IPS DF 6.9 (cell line): ENCODE measurements around the gene GAS1.
A peak's percentile ranks its signal among the peaks of the same experiment; 100 is the strongest.

Experiments used
- DNase-seq: peaks from one replicate; pipeline ENCODE4 v3.0.0-alpha.2; 2013; ENCODE audit warnings: low read depth, low spot score
- H3K27ac ChIP-seq: one replicate; pipeline ENCODE4 v1.5.1; 2013; ENCODE audit warnings: low read length, control low read depth
- H3K27me3 ChIP-seq: 2 replicates; pipeline ENCODE4 v1.6.1; 2013; ENCODE audit warnings: mild to moderate bottlenecking, low read length; ENCODE audit not compliant: control insufficient read depth, insufficient read depth
- H3K36me3 ChIP-seq: 2 replicates; pipeline ENCODE4 v1.6.1; 2013; ENCODE audit warnings: low read length; ENCODE audit not compliant: control insufficient read depth, insufficient read depth
- H3K4me1 ChIP-seq: 2 replicates; pipeline ENCODE4 v1.6.1; 2013; ENCODE audit warnings: low read length; ENCODE audit not compliant: control insufficient read depth, insufficient read depth
- H3K4me3 ChIP-seq: 2 replicates; pipeline ENCODE4 v1.5.1; 2013; ENCODE audit warnings: mild to moderate bottlenecking, low read length
- H3K9me3 ChIP-seq: 2 replicates; pipeline ENCODE4 v1.6.1; 2013; ENCODE audit warnings: low read length, inconsistent platforms; ENCODE audit not compliant: control insufficient read depth, insufficient read depth
- WGBS: extraction: QIAGEN DNeasy Blood & Tissue Kit; methylation state at CpG from one replicate; pipeline ENCODE4 v1.1.7; 2013; ENCODE audit warnings: mixed read lengths, missing lambda C conversion rate; ENCODE audit not compliant: insufficient read length, insufficient coverage; 5-methylcytosine and 5-hydroxymethylcytosine counted together

Gene GAS1

DNA sequence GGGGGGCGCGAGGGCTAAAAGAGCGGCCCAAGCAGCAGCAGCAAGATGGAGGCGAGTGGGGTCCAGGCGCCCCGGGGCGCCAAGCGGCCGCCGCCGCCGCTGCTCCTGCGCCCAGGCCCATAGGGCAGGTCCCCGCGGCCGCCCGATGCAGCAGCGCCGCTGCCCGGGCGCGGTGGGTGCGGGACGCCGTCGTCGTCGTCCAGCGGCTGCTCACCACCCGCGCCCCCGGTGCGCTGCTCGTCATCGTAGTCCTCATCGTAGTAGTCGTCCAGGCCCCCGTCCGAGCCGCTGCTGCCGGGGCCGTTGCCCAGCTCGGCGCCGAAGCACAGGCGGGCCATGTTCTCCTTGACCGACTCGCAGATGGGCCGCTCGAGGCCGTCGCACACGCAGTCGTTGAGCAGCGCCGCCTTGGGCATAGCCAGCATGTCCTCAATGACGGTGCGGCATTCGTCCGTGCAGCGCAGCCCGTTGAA lies 1.5 kb downstream of the GAS1 start:
- Histone ChIP-seq H3K4me1 (peaks cover 1% of the 10 kb centered on the region; the same call in 1 of the 2 replicates), H3K4me3 (peak overlapping the region; percentile 39; the same call in 1 of the 2 replicates), H3K36me3 (no peaks in the 10 kb centered on the region; the same call in 1 of the 2 replicates), H3K27ac (no peak overlapping the region), H3K27me3 (peaks cover 17% of the 10 kb centered on the region; the same call in 1 of the 2 replicates), H3K9me3 (no peaks in the 10 kb centered on the region)
- no peak for DNase-seq
- no CpG with 5 or more reads among the region's 62 CpGs for WGBS

DNA sequence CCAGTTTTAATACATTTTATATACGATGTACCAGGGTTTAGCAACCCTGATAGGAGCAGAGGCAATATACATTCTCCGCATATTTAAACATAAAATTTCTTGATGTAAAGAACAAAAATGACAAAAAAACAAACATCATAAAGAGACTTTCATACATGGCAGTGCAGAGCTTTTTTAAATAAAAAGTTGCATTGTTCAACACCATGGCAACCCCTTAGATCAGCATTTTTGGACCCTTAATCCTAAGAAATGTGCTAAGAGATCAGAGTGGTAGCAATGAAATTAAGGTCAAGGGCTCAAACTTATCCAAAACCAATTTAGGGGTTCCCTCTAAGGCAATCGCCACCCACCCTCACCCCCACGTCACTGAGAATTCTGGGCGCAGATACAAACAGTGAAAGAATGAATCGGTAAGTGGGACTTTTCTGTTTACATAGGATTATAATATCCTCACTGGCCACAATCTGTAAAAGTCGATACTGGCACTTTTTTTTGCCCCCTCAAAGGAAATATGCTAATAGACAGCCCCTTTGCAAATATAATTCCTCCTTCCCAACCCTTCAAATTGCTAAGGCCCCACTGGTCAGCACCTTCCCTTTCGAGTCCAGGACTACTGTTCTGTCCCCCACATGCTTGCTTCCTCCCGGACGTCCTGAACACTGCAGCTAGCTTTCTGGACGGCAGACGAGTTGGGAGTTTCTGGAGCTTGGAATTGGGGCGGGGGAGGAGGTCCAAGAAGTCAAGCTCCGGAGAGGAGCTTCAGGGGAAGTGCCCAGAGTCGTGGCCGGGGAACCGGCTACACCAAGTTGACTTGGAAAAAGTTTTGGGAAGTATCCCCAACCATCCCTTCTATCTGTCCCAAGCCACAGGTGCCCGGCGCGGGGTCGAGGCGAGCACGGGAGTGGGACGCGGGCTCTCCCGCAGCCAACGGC lies 2.2 kb downstream of the GAS1 start:
- H3K4me3 ChIP-seq, result peak overlapping the region; percentile 39; the same call in 1 of the 2 replicates
- H3K27ac ChIP-seq, result no peak overlapping the region

DNA sequence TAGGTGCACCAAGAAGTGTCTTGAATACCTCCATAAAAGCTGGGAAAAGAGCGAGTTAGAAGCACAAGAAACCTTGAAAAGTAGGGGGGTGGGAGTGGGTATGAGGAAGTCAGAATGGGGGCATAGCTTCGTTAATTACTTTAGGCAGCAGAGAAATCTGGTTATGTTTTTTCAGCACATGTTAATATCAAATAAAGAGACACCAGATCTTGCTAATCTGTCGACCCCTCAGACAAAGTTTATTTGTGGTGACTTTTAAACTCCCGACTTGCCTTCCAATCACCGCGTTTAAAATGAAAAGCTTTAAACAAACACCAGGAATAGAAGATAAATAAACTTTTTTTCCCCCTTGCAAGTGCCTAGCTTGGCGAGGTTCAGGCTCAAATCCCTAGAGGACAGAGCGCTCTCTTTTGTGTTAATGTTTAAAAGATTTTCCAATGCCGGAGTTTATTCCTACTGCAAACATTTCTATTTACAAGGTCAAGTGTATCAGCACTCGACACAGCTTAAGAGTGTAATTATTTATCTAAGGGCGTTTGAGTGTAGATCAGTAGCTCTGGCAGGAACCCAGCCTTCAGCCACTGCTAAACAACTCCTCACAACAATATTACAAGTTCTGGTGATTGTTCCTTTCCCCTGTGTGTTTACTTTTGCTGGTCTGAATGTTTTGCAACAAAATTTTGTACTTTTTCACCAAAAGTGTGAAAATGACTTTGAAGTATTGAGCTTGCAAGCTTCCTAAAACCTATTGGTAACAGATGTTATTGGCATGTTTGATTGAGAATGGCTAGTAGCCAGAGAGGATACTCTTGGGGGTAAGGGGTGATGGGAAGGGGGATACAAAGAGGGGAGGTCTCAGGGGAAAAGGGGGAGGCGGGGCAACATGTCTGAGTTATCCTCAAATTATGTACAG lies 3.8 kb downstream of the GAS1 start:
- Histone ChIP-seq H3K27me3 (peaks cover 14% of the 10 kb centered on the region; the same call in 1 of the 2 replicates), H3K9me3 (no peaks in the 10 kb centered on the region), H3K4me1 (no peaks in the 10 kb centered on the region; the same call in 1 of the 2 replicates), H3K4me3 (no peak overlapping the region), H3K36me3 (no peaks in the 10 kb centered on the region; the same call in 1 of the 2 replicates), H3K27ac (no peak overlapping the region)
- no CpG with 5 or more reads among the region's 12 CpGs for WGBS
- DNase-seq, result no peak

More for the DNA sequence above, 2.2 kb downstream of the GAS1 start:
- Histone ChIP-seq H3K27me3 (peaks cover 17% of the 10 kb centered on the region; the same call in 1 of the 2 replicates), H3K4me1 (peaks cover 1% of the 10 kb centered on the region; the same call in 1 of the 2 replicates), H3K36me3 (no peaks in the 10 kb centered on the region; the same call in 1 of the 2 replicates), H3K9me3 (no peaks in the 10 kb centered on the region)
- no CpG with 5 or more reads among the region's 27 CpGs for WGBS
- no peak for DNase-seq

DNA sequence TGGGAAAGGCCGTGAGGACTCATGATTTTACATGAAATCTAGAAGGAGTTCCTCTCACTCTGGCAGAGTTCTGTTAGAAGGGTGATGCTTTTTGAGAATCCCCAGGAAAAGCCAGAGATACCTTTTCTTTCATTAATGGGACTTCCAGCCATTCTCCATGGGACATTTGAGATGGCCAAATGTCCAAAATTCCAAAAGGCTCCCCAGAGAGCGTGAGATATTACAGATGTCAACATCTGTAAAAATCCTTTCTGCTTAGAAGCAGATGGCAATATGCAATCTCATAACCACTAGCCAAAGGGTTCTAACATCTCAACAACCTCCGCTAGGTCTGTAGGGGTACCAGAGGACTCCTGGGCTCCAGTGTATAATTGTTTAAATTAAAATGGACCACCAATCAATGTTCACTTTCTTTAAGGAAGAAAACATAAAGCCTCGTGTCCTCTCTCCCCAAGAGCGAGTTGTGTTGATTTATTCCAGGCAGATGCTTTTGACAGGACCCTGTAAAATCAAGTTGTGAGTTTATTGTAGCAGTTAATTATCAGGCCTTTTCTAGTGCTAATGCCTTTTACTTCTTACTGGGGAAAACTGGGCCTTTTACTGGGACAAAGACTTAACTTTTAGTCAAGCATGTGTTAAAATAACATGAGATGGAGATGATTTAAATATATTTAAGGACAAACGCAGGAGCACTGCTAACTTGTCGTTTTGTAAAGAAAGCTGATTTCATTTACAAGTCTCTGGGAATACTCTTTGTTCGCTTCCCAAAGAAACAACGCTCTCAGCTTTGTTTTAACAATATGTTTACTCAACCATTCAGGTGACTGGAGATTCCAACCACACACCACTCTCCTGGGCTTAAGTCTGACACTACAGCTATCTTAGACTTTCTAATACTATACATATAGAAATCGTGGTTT lies 4.8 kb downstream of the GAS1 start:
- Histone ChIP-seq H3K9me3 (no peaks in the 10 kb centered on the region), H3K27me3 (peaks cover 14% of the 10 kb centered on the region; the same call in 1 of the 2 replicates), H3K36me3 (no peaks in the 10 kb centered on the region; the same call in 1 of the 2 replicates), H3K4me1 (no peaks in the 10 kb centered on the region; the same call in 1 of the 2 replicates), H3K27ac (no peak overlapping the region), H3K4me3 (no peak overlapping the region)
- no CpG with 5 or more reads among the region's 10 CpGs for WGBS
- no peak for DNase-seq

DNA sequence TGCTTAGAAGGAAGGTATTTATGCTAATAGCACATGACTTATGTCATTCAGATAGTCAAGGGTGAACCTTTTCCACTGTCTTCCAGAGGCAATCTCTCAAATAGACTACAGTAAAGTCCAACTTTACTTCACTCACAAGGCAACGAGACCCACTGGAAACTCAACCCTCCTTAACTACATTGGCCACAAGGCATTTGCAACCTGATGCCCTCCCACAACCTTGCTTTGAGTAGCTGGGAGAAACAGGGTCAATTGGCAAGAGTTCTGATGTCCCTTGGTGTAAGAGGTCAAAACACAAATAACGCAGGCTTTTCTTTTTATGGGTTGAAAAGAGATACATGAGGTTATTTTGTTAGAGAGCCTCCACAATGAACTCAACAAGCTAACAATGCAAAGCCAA lies 6.1 kb downstream of the GAS1 start:
- no CpG with 5 or more reads among the region's 2 CpGs for WGBS
- Histone ChIP-seq H3K9me3 (no peaks in the 10 kb centered on the region), H3K4me1 (no peaks in the 10 kb centered on the region; the same call in 1 of the 2 replicates), H3K4me3 (no peak overlapping the region), H3K27me3 (peaks cover 14% of the 10 kb centered on the region; the same call in 1 of the 2 replicates), H3K27ac (no peak overlapping the region), H3K36me3 (no peaks in the 10 kb centered on the region)
- no peak for DNase-seq

DNA sequence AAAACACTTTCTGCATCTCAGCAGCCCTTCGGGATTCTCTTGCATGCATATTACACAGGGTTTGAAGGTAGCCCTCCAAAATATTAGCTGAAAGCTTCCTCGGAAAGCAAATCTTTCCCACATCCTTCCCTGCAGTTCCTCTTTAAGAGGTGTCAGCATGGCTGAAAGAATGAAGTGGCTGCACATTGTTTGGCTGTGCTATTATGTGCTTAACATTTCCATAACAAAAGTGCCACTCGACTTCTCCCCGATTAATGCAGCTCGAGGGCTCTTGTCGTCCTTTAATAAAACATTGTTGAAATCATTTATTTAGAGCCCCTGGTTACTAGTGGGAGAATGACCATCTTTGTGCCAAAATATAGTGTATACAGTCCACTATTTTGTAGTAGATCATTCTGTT lies 6.5 kb downstream of the GAS1 start:
- Histone ChIP-seq H3K27ac (no peak overlapping the region), H3K27me3 (peaks cover 14% of the 10 kb centered on the region; the same call in 1 of the 2 replicates), H3K4me3 (no peak overlapping the region), H3K36me3 (no peaks in the 10 kb centered on the region), H3K4me1 (no peaks in the 10 kb centered on the region; the same call in 1 of the 2 replicates), H3K9me3 (no peaks in the 10 kb centered on the region)
- no peak for DNase-seq
- no CpG with 5 or more reads among the region's 6 CpGs for WGBS

DNA sequence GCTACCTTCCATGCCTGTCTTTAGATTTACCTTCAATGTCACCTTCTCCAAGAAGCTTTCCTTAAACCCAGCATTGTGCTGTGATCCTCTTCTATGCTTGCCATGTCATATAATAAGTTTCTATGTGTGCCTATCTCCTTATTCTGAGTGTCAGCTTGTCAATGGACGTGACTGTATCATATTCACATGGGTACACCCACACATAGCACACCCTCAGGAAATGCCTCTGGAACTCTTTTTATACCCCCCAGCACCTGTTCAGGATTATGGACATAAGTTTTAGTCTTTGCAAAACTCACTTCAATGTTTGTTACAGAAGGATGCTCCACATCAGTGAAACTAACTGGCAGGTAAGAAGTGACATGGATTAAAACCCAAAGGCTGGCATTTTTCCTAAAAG lies 7.4 kb downstream of the GAS1 start:
- Histone ChIP-seq H3K4me1 (no peaks in the 10 kb centered on the region; the same call in 1 of the 2 replicates), H3K27ac (no peak overlapping the region), H3K36me3 (no peaks in the 10 kb centered on the region), H3K9me3 (no peaks in the 10 kb centered on the region), H3K4me3 (no peak overlapping the region), H3K27me3 (peaks cover 10% of the 10 kb centered on the region; the same call in 1 of the 2 replicates)
- DNase-seq, result no peak
- no CpG with 5 or more reads among the region's 1 CpG for WGBS

DNA sequence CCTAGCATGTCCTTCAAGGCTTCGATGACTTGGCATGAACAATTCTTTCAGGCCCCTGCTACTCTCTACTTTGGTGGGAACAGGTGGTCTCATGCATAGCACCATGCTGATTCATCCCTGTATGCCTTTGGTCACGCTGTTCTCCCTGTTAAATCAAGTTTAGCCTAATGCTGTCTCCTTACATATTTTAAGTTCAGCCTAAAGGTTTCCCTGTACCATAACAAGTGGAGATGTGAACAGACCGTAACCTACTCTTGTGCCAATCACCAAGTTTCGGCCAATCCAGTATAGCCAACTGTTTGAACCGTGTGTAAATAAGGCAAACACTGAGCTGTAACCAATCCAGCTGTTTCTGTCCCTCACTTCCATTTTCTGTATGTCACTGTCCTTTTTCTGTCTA lies 8.0 kb downstream of the GAS1 start:
- Histone ChIP-seq H3K36me3 (no peaks in the 10 kb centered on the region), H3K27ac (no peak overlapping the region), H3K27me3 (peaks cover 9% of the 10 kb centered on the region; the same call in 1 of the 2 replicates), H3K4me1 (no peaks in the 10 kb centered on the region; the same call in 1 of the 2 replicates), H3K9me3 (no peaks in the 10 kb centered on the region), H3K4me3 (no peak overlapping the region)
- no peak for DNase-seq
- no CpG with 5 or more reads among the region's 5 CpGs for WGBS

DNA sequence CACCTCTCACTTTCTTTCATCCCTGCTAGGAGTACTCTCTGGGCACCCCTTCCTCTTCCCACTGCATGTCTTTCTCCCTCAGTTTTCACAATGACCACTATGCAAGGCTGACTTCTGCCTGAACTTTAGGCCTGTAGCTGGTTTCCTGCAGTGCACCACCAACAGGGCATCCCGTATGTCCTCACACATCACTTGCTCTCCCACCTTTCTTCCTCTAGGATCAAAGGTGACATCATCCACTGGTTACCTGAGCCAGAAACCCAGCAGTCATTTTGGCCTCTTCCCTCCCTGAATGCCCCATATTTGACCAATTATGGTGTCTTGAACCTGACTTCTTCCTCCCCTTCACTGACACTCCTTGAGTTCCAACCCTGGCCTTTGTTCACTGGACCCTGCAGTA lies 8.5 kb downstream of the GAS1 start:
- no CpG with 5 or more reads among the region's 1 CpG for WGBS
- Histone ChIP-seq H3K4me1 (no peaks in the 10 kb centered on the region; the same call in 1 of the 2 replicates), H3K4me3 (no peak overlapping the region)

More for the DNA sequence above, 8.5 kb downstream of the GAS1 start:
- H3K27me3 ChIP-seq, result peaks cover 5% of the 10 kb centered on the region; the same call in 1 of the 2 replicates
- H3K36me3 ChIP-seq, result no peaks in the 10 kb centered on the region
- no peaks in the 10 kb centered on the region for H3K9me3 ChIP-seq
- DNase-seq, result no peak
- H3K27ac ChIP-seq, result no peak overlapping the region
